H1 (cell line): Measurements from ENCODE around the gene TAB3.

ENCODE experiments used
- CHD1 ChIP-seq: IDR thresholded peaks from 2 replicates; pipeline ENCODE4 v1.6.1; 2012; ENCODE audit warnings: low read depth, low read length, improper control_type of control experiment
- GABPA ChIP-seq: IDR thresholded peaks from 2 replicates; pipeline ENCODE4 v1.6.1; 2011; ENCODE audit warnings: mild to moderate bottlenecking, low read length, moderate library complexity, borderline replicate concordance; ENCODE audit not compliant: insufficient read depth
- TF ChIP-seq, protein P1 (sequence below), 3 experiments: IDR thresholded peaks; 1 replicate in 2 of 3; 2 replicates in 1 of 3; pipeline versions ENCODE4 v1.5.1 to v1.6.1; 2011; ENCODE audit warnings: low read length in 3 of 3, mild to moderate bottlenecking in 3 of 3, inconsistent platforms in 2 of 3, low read depth in 1 of 3, moderate library complexity in 1 of 3; ENCODE audit not compliant: insufficient read depth in 1 of 3; ENCODE audit errors: control extremely low read depth in 1 of 3

DNA sequence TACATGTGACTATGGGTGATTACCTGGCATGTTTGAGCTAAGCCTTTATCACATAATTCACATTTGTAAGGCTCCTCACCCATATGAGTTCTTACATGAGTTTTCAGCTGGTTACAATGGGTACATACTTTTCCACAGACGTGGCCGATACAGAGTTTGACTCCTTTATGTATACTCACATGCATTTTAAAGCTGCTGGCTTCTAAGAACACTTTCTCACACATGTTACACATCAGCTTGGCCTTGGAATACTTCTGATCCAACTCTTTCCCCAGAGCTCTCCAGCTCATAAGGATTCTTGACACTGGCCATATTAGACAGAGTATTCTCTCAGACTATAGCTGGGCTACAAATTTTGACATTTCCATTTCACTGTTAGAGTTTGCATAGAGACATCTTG, 66.3 kb downstream of the TAB3 start:
- no peak for TF ChIP-seq CHD1
- TF ChIP-seq GABPA: no peak
- TF ChIP-seq, protein P1, sequence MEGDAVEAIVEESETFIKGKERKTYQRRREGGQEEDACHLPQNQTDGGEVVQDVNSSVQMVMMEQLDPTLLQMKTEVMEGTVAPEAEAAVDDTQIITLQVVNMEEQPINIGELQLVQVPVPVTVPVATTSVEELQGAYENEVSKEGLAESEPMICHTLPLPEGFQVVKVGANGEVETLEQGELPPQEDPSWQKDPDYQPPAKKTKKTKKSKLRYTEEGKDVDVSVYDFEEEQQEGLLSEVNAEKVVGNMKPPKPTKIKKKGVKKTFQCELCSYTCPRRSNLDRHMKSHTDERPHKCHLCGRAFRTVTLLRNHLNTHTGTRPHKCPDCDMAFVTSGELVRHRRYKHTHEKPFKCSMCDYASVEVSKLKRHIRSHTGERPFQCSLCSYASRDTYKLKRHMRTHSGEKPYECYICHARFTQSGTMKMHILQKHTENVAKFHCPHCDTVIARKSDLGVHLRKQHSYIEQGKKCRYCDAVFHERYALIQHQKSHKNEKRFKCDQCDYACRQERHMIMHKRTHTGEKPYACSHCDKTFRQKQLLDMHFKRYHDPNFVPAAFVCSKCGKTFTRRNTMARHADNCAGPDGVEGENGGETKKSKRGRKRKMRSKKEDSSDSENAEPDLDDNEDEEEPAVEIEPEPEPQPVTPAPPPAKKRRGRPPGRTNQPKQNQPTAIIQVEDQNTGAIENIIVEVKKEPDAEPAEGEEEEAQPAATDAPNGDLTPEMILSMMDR (IDR thresholded peaks at IDR 0.05; ENCODE audit: control extremely low read depth in 1 of 3, insufficient read depth in 1 of 3, low read depth in 1 of 3, low read length in 3 of 3): no peak
